HUES64 (cell line): ENCODE measurements around the gene CXCR5.
A peak's percentile ranks its signal among the peaks of the same experiment; 100 is the strongest.

Experiments
- H3K27ac ChIP-seq: 2 replicates; pipeline ENCODE4 v1.7.0; 2013; ENCODE audit warnings: low read depth, low read length, inconsistent platforms
- H3K27me3 ChIP-seq: 2 replicates; pipeline ENCODE4 v1.6.1; 2013; ENCODE audit warnings: mild to moderate bottlenecking, low read length; ENCODE audit not compliant: insufficient read depth
- H3K36me3 ChIP-seq: 2 replicates; pipeline ENCODE4 v1.6.1; 2013; ENCODE audit warnings: mild to moderate bottlenecking, low read length; ENCODE audit not compliant: insufficient read depth
- H3K4me1 ChIP-seq: 2 replicates; pipeline ENCODE4 v1.6.1; 2013; ENCODE audit warnings: mild to moderate bottlenecking, low read length, moderate library complexity; ENCODE audit not compliant: insufficient read depth
- H3K4me3 ChIP-seq: 2 replicates; pipeline ENCODE4 v1.5.1; 2013; ENCODE audit warnings: mild to moderate bottlenecking, low read length, moderate library complexity
- H3K9ac ChIP-seq: 2 replicates; pipeline ENCODE4 v1.6.1; 2013; ENCODE audit warnings: mild to moderate bottlenecking, low read depth, low read length
- H3K9me3 ChIP-seq: 2 replicates; pipeline ENCODE4 v1.6.1; 2013; ENCODE audit warnings: low read depth, low read length; ENCODE audit not compliant: insufficient read depth
- WGBS: fragments of 150-250, 120-280 bp; methylation state at CpG from one replicate; pipeline ENCODE4 v1.1.7; 2013; ENCODE audit warnings: missing lambda C conversion rate; 5-methylcytosine and 5-hydroxymethylcytosine counted together

Gene CXCR5

GRCh38 chr11:118923721-118924587 is 40.3 kb downstream of the CXCR5 start:
- Histone ChIP-seq H3K27ac (no peak overlapping the region), H3K9me3 (no peaks in the 10 kb centered on the region), H3K4me3 (peak overlapping the region; percentile 75), H3K9ac (no peak overlapping the region; the same call in 1 of the 2 replicates), H3K36me3 (no peaks in the 10 kb centered on the region), H3K27me3 (no peaks in the 10 kb centered on the region), H3K4me1 (peaks cover 60% of the 10 kb centered on the region)
- WGBS: 43% methylated on average over 4 of the region's 7 CpGs

GRCh38 chr11:118924591-118925585 is 41.2 kb downstream of the CXCR5 start:
- H3K27ac ChIP-seq: no peak overlapping the region
- WGBS: 1% methylated on average over 45 of the region's 45 CpGs

DNA sequence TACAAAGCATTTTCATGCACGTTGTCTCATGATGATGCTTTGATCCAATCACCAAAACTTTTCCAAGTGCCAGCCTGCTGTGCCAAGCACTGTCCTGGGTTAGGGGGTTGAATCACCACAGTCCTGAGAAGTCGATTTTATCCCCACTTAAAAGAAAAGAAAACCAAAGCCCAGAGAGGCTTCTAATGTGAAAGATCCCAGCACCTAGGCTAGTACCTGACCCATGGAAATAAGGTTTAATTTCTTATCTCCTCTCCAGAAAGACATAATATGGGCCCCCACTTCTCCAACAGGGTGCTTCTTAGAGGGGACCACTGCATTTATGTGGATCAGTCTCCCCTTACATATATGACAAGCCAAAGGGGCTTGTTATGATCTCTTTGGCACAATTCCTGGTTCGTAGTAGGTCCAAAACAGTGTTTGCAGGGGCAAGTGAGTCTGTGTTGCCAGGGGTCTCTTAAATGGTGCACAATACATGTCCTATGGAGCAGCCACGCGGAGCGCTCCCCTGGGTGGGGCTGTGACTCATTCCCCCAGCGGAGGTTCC is 43.9 kb downstream of the CXCR5 start:
- no peaks in the 10 kb centered on the region for H3K9me3 ChIP-seq
- H3K27ac ChIP-seq: no peak overlapping the region
- 20% methylated on average over 7 of the region's 7 CpGs for WGBS
- peak overlapping the region; percentile 87 for H3K4me3 ChIP-seq
- H3K4me1 ChIP-seq: peaks cover 33% of the 10 kb centered on the region
- H3K36me3 ChIP-seq: no peaks in the 10 kb centered on the region
- H3K9ac ChIP-seq: no peak overlapping the region
- peaks cover 7% of the 10 kb centered on the region for H3K27me3 ChIP-seq

More at GRCh38 chr11:118924591-118925585, 41.2 kb downstream of the CXCR5 start:
- peak overlapping the region; percentile 75 for H3K4me3 ChIP-seq
- H3K4me1 ChIP-seq: peaks cover 51% of the 10 kb centered on the region
- no peaks in the 10 kb centered on the region for H3K27me3 ChIP-seq
- peak overlapping the region; percentile 56 for H3K9ac ChIP-seq
- no peaks in the 10 kb centered on the region for H3K9me3 ChIP-seq
- H3K36me3 ChIP-seq: no peaks in the 10 kb centered on the region

GRCh38 chr11:118928101-118928869 is 44.6 kb downstream of the CXCR5 start:
- Histone ChIP-seq H3K36me3 (no peaks in the 10 kb centered on the region), H3K4me1 (peaks cover 27% of the 10 kb centered on the region), H3K27ac (peak overlapping the region; percentile 59; the same call in 1 of the 2 replicates), H3K27me3 (peaks cover 7% of the 10 kb centered on the region), H3K9ac (peak overlapping the region; percentile 38; the same call in 1 of the 2 replicates), H3K4me3 (peak overlapping the region; percentile 87), H3K9me3 (no peaks in the 10 kb centered on the region)
- WGBS: under 1% methylated on average over 30 of the region's 32 CpGs

GRCh38 chr11:118928870-118929500 is 45.3 kb downstream of the CXCR5 start:
- Histone ChIP-seq H3K4me3 (peak overlapping the region; percentile 87), H3K36me3 (no peaks in the 10 kb centered on the region), H3K4me1 (peaks cover 21% of the 10 kb centered on the region), H3K9me3 (no peaks in the 10 kb centered on the region), H3K27ac (peak overlapping the region; percentile 87), H3K27me3 (peaks cover 7% of the 10 kb centered on the region), H3K9ac (peak overlapping the region; percentile 38; the same call in 1 of the 2 replicates)
- under 1% methylated on average over 26 of the region's 26 CpGs for WGBS

GRCh38 chr11:118929501-118930093 is 45.9 kb downstream of the CXCR5 start:
- Histone ChIP-seq H3K27ac (peak overlapping the region; percentile 87), H3K4me3 (peak overlapping the region; percentile 87), H3K36me3 (no peaks in the 10 kb centered on the region), H3K9me3 (no peaks in the 10 kb centered on the region), H3K9ac (peak overlapping the region; percentile 63), H3K27me3 (peaks cover 7% of the 10 kb centered on the region), H3K4me1 (peaks cover 17% of the 10 kb centered on the region)
- WGBS: 0% methylated on average over 15 of the region's 26 CpGs

GRCh38 chr11:118930094-118930712 is 46.5 kb downstream of the CXCR5 start:
- peak overlapping the region; percentile 87 for H3K4me3 ChIP-seq
- H3K4me1 ChIP-seq: peaks cover 17% of the 10 kb centered on the region
- peak overlapping the region; percentile 63 for H3K9ac ChIP-seq
- peak overlapping the region; percentile 87 for H3K27ac ChIP-seq
- no peaks in the 10 kb centered on the region for H3K36me3 ChIP-seq
- H3K27me3 ChIP-seq: peaks cover 7% of the 10 kb centered on the region
- WGBS: 1% methylated on average over 19 of the region's 20 CpGs
- no peaks in the 10 kb centered on the region for H3K9me3 ChIP-seq

DNA sequence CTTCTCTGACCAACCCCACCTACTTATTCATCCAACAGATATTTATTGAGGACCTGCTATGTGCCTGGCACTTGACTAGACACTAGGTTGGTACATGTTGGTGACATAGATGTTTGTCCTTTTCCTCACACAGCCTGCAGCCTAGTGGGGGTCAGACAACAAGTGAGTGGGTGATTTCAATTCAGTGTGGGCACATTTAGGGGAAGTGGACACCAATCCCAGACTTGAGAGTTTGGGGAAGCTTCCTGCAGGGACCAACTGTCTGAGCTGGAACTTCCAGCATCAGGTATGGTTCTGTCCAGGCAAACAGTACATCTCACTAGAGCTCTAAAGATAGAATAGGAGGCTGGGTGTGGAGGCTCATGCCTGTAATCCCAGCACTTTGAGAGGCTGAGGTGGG is 47.9 kb downstream of the CXCR5 start:
- Histone ChIP-seq H3K4me1 (peaks cover 14% of the 10 kb centered on the region), H3K9me3 (no peaks in the 10 kb centered on the region), H3K4me3 (no peak overlapping the region), H3K36me3 (no peaks in the 10 kb centered on the region), H3K9ac (no peak overlapping the region), H3K27ac (no peak overlapping the region), H3K27me3 (peaks cover 7% of the 10 kb centered on the region)

DNA sequence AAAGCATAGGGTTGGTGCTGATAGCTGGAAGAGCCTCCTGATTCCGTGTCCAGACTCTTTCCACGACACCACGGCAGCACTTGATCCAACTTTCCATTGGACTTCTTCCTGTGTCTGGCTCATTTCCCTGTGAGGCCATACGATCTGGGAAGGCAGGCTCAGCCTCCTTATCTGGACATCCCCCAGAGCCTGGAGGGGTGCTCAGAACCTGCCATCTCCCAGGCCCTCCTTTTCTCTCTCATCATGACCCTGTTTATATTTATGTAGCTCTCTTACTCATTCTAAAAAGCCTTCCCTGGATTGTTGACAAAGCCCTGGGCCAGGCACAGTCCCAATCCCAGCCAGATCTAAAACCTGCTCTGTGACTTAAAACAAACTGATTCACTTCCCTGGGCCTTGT is 49.8 kb downstream of the CXCR5 start:
- H3K4me3 ChIP-seq: no peak overlapping the region
- H3K4me1 ChIP-seq: peaks cover 8% of the 10 kb centered on the region
- 86% methylated on average over 4 of the region's 4 CpGs for WGBS
- peaks cover 7% of the 10 kb centered on the region for H3K27me3 ChIP-seq
- H3K36me3 ChIP-seq: no peaks in the 10 kb centered on the region
- no peak overlapping the region for H3K27ac ChIP-seq
- H3K9ac ChIP-seq: no peak overlapping the region
- H3K9me3 ChIP-seq: no peaks in the 10 kb centered on the region
